HepG2 (cell line): ENCODE data around the gene EPB41. TPM values are rescaled to one million over a fixed set of nuclear protein-coding genes. Genes with fewer than 3 reads are reported as not detected.
A peak's percentile ranks its signal among the peaks of the same experiment; 100 is the strongest.

ENCODE experiments used
- ARID2 ChIP-seq: sonication (generic); formaldehyde crosslinking; IDR thresholded peaks from 2 replicates; pipeline ENCODE4 v1.8.1; 2022; ENCODE audit warnings: mild to moderate bottlenecking, missing genetic modification reagents, borderline replicate concordance
- CBFB ChIP-seq: sonication (generic); formaldehyde crosslinking; IDR thresholded peaks from 2 replicates; pipeline ENCODE4 v1.4.0; 2020; ENCODE audit warnings: missing genetic modification reagents
- GLI4 ChIP-seq: sonication (generic); formaldehyde crosslinking; IDR thresholded peaks from 2 replicates; pipeline ENCODE4 v1.5.1; 2020; ENCODE audit warnings: missing genetic modification reagents, mild to moderate bottlenecking, moderate library complexity, borderline replicate concordance
- GZF1 ChIP-seq: sonication (generic); formaldehyde crosslinking; IDR thresholded peaks from 2 replicates; pipeline ENCODE4 v1.5.1; 2020; ENCODE audit warnings: mild to moderate bottlenecking, missing genetic modification reagents
- HINFP ChIP-seq: sonication (generic); formaldehyde crosslinking; IDR thresholded peaks from 2 replicates; pipeline ENCODE4 v1.4.0; 2020; ENCODE audit warnings: low read depth, mild to moderate bottlenecking, missing genetic modification reagents
- HOXA9 ChIP-seq: sonication (generic); formaldehyde crosslinking; IDR thresholded peaks from 2 replicates; pipeline ENCODE4 v1.8.1; 2022; ENCODE audit warnings: missing genetic modification reagents, mild to moderate bottlenecking, moderate library complexity, borderline replicate concordance
- KAT8 ChIP-seq: IDR thresholded peaks from 2 replicates; pipeline ENCODE4 v1.6.1; 2016; ENCODE audit warnings: missing genetic modification reagents, missing compliant biosample characterization
- KLF15 ChIP-seq: sonication (generic); formaldehyde crosslinking; IDR thresholded peaks from 2 replicates; pipeline ENCODE4 v1.8.1; 2023; ENCODE audit warnings: borderline replicate concordance, mild to moderate bottlenecking, inconsistent platforms, missing genetic modification reagents, mixed read lengths
- KLF16 ChIP-seq, 2 experiments: sonication (generic) in 1 of 2; formaldehyde crosslinking in 1 of 2; IDR thresholded peaks; 2 replicates each; pipeline versions ENCODE4 v1.6.1 to v1.8.0; 2016 to 2023; ENCODE audit warnings: missing genetic modification reagents in 2 of 2, missing compliant biosample characterization in 1 of 2
- MEIS2 ChIP-seq: sonication (generic); formaldehyde crosslinking; IDR thresholded peaks from 2 replicates; pipeline ENCODE4 v1.9.0; 2021; ENCODE audit warnings: mild to moderate bottlenecking, missing genetic modification reagents
- MTERF4 ChIP-seq: sonication (generic); formaldehyde crosslinking; IDR thresholded peaks from 2 replicates; pipeline ENCODE4 v1.8.0; 2023; ENCODE audit warnings: mild to moderate bottlenecking, missing genetic modification reagents
- MXD3 ChIP-seq: IDR thresholded peaks from 2 replicates; pipeline ENCODE4 v1.6.1; 2016; ENCODE audit warnings: mild to moderate bottlenecking, missing biosample characterization, missing genetic modification reagents
- MXD4 ChIP-seq: IDR thresholded peaks from 2 replicates; pipeline ENCODE4 v1.6.1; 2016; ENCODE audit warnings: mild to moderate bottlenecking, missing biosample characterization, missing genetic modification reagents
- PHF21A ChIP-seq: sonication (generic); formaldehyde crosslinking; IDR thresholded peaks from 2 replicates; pipeline ENCODE4 v1.5.0; 2020; ENCODE audit warnings: mild to moderate bottlenecking, missing genetic modification reagents
- SETDB1 ChIP-seq: sonication (generic); formaldehyde crosslinking; IDR thresholded peaks from 2 replicates; pipeline ENCODE4 v1.5.1; 2020; ENCODE audit warnings: missing genetic modification reagents, mild to moderate bottlenecking, borderline replicate concordance
- SMAD1 ChIP-seq: sonication (generic); formaldehyde crosslinking; IDR thresholded peaks from 2 replicates; pipeline ENCODE4 v1.4.0; 2020; ENCODE audit warnings: missing genetic modification reagents, low read depth, mild to moderate bottlenecking, borderline replicate concordance
- TBX2 ChIP-seq: sonication (generic); formaldehyde crosslinking; IDR thresholded peaks from 2 replicates; pipeline ENCODE4 v1.5.0; 2020; ENCODE audit warnings: missing genetic modification reagents, mild to moderate bottlenecking, borderline replicate concordance
- TBX3 ChIP-seq: fragments of 450-650 bp; IDR thresholded peaks from 2 replicates; pipeline ENCODE4 v1.6.1; 2017; ENCODE audit warnings: antibody characterized with exemption, mild to moderate bottlenecking, inconsistent platforms, borderline replicate concordance
- TGIF2 ChIP-seq: IDR thresholded peaks from 2 replicates; pipeline ENCODE4 v1.6.1; 2016; ENCODE audit warnings: control low read depth, missing compliant biosample characterization
- USF2 ChIP-seq, 2 experiments: sonication (generic) in 1 of 2; formaldehyde crosslinking in 1 of 2; IDR thresholded peaks; 2 replicates each; pipeline versions ENCODE4 v1.5.1 to v1.6.1; 2011 to 2020; ENCODE audit warnings: borderline replicate concordance in 1 of 2, low read depth in 1 of 2, low read length in 1 of 2, mild to moderate bottlenecking in 1 of 2, missing genetic modification reagents in 1 of 2, moderate library complexity in 1 of 2
- ZNF33B ChIP-seq: sonication (generic); formaldehyde crosslinking; IDR thresholded peaks from 2 replicates; pipeline ENCODE4 v1.5.1; 2020; ENCODE audit warnings: mild to moderate bottlenecking, missing genetic modification reagents
- ZNF460 ChIP-seq: sonication (generic); formaldehyde crosslinking; IDR thresholded peaks from 2 replicates; pipeline ENCODE4 v1.5.1; 2020; ENCODE audit warnings: missing genetic modification reagents, mild to moderate bottlenecking, borderline replicate concordance
- ZNF7 ChIP-seq: IDR thresholded peaks from 2 replicates; pipeline ENCODE4 v1.6.1; 2016; ENCODE audit warnings: missing biosample characterization, missing genetic modification reagents
- ZNF713 ChIP-seq: sonication (generic); formaldehyde crosslinking; IDR thresholded peaks from 2 replicates; pipeline ENCODE4 v1.4.0; 2020; ENCODE audit warnings: mild to moderate bottlenecking, missing genetic modification reagents
- ZNF891 ChIP-seq: sonication (generic); formaldehyde crosslinking; IDR thresholded peaks from 2 replicates; pipeline ENCODE4 v1.5.0; 2020; ENCODE audit warnings: mild to moderate bottlenecking, missing genetic modification reagents
- polyA plus RNA-seq, 8 experiments: library from polyadenylated mRNA; depleted of rRNA in 3 of 8; stranded (reverse) in 7 of 8; unstranded in 1 of 8; fragments of >200 nt; fragmentation: Illumina TruSeq in 4 of 8; extraction: Trizol in 4 of 8; gene quantifications; 2 replicates each; pipeline versions ENCODE4 v1.2.1 to v1.2.3, GENCODE V29; 2011 to 2016; ENCODE audit warnings: low read depth in 4 of 8, missing spikeins in 1 of 8, mixed read lengths in 1 of 8; ENCODE audit not compliant: insufficient read depth in 1 of 8
- total RNA-seq, 5 experiments: library from RNA; depleted of rRNA; stranded (reverse); fragments of >200 nt; fragmentation: Illumina TruSeq; extraction: Trizol; gene quantifications; 2 replicates each; pipeline ENCODE4 v1.2.3, GENCODE V29; 2016; ENCODE audit warnings: low read depth in 1 of 5

Gene EPB41
- total and polyA plus RNA-seq, 2 of the 13 experiments (the other 11 are each of a cell fraction or from before 2014, with no cell fraction given), result 34.5 to 46.7 TPM

- no peak for TF ChIP-seq USF2 (IDR thresholded peaks at IDR 0.05; ENCODE audit: low read depth, low read length)
- TF ChIP-seq USF2 (CRISPR knock-in tag; IDR thresholded peaks at IDR 0.05; ENCODE audit: borderline replicate concordance), result no peak
- no peak for TF ChIP-seq CBFB (CRISPR knock-in tag)
- no peak for TF ChIP-seq KLF16 (CRISPR knock-in tag; IDR thresholded peaks at IDR 0.05)
- TF ChIP-seq MXD4 (CRISPR knock-in tag), result no peak; the same call in 1 of the 2 replicates
- TF ChIP-seq ZNF460 (CRISPR knock-in tag), result no peak
- no peak for TF ChIP-seq GLI4
- TF ChIP-seq ZNF891, result peak; percentile 56; the same call in 1 of the 2 replicates
- TF ChIP-seq PHF21A (CRISPR knock-in tag), result no peak
- no peak for TF ChIP-seq ZNF33B (CRISPR knock-in tag)
- no peak for TF ChIP-seq ZNF713
- no peak for TF ChIP-seq ARID2 (CRISPR knock-in tag)
- no peak for TF ChIP-seq HOXA9 (CRISPR knock-in tag)
- TF ChIP-seq ZNF7 (CRISPR knock-in tag), result peak; percentile 66; the same call in 1 of the 2 replicates
- no peak for TF ChIP-seq GZF1 (CRISPR knock-in tag)
- TF ChIP-seq MEIS2 (CRISPR knock-in tag), result no peak
- peak; percentile 38; the same call in 1 of the 2 replicates for TF ChIP-seq TGIF2 (CRISPR knock-in tag)
- TF ChIP-seq KLF15 (CRISPR knock-in tag), result no peak
- TF ChIP-seq MTERF4 (CRISPR knock-in tag), result no peak
- no peak for TF ChIP-seq TBX3
- no peak for TF ChIP-seq SMAD1 (CRISPR knock-in tag)
- no peak for TF ChIP-seq MXD3 (CRISPR knock-in tag)
- peak; percentile 12; the same call in 1 of the 2 replicates for TF ChIP-seq KAT8
- TF ChIP-seq SETDB1 (CRISPR knock-in tag), result no peak
- TF ChIP-seq TBX2 (CRISPR knock-in tag), result peak; percentile 53
- TF ChIP-seq HINFP (CRISPR knock-in tag), result no peak
Measured at GRCh38 chr1:28983509-28984310, 69.3 kb downstream of the EPB41 start (continued).
